ENCODE results near the gene PPIP5K1.
"Not testable (repeated sequence)": the region's sequence is repeated elsewhere in the genome, so short reads cannot be mapped to it uniquely, and the experiment has no call there.

The PPIP5K1 gene

DNA sequence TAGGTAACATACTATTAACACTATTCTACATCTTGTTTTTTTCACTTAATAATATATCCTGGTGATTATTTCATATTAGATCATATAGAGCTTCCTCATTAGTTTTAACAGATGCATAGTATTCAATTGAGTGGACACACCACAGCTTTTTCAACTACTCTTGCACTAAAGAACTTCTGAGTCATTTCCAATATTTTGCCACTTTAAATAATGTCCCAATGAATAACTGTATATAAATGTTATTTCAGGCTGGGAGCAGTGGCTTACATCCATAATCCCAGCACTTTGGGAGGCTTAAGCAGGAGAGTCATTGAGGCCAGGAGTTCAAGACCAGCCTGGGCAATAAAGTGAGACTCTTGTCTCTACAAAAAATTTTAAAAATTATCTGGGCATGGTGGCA lies 45.7 kb downstream of the PPIP5K1 start:
- no peak for DNase-seq

DNA sequence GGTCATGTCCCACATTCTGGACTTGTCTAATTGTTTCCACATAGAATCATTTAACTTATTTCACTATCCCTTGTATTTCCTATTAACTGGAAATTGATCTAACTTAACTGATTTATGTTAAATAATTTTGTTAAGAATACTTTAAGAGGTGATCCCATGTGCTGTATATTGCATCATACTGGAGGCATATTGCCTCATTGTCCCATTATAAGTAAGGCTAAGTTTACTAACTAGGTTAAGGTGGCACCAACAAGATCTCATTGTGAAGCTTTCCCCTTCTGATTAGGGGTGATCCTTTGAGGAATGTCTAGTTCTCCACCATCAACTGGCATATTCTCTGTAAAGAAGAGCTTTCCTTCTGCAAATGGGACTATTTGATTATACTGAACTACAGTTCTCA lies 48.2 kb downstream of the PPIP5K1 start:
- DNase-seq = no peak

DNA sequence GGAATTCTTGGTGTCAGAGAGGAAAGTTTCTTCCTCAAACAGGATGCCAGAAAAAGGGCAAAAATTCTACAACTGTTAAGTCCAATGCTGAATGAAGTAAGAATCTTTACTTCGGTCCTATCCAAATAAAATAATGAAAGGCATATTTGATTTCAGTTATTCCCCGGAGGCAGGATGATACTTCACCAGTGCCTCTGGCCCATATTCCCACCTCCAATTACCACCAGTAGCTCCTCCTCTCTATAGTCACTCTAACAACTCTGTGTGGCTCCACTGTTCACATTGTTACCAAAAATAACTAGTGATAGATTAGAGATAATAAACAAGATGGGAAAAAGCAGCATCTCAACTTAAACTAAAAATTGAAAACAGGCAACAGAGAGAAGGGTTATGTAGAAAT lies 51.9 kb downstream of the PPIP5K1 start:
- no peak for DNase-seq

DNA sequence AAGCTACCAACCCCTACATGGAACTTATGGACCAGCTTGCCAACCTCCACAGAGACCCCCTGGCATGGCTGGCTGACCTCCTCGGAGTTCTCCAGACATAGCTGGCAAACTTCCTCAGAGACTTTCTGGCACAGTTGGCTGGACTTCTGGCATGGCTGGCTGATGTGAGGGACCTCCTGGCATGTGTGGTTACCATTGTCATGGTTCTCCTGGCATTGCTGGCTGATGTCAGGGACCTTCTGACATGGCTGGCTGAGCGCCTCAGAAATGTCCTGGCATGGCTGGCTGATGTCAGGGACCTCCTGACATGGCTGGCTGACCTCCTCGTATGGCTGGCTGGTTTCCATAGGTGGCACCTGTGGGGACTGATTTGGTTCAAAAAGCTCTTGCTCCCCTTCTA lies 55.1 kb downstream of the PPIP5K1 start:
- DNase-seq = no peak

DNA sequence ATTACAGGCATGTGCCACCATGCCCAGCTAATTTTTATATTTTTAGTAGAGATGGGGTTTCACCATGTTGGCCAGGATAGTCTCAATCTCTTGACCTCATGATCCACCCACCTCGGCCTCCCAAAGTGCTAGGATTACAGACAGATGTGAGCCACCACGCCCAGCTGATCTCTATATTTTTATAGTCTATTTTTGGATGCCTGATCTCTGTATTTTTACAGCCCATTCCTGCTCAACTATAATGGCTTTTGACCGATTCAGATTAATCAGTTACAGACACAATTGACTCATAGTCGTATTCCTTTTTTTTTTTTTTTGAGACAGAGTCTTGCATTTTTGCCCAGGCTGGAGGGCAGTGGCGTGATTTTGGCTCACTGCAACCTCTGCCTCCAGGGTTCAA lies 57.2 kb downstream of the PPIP5K1 start:
- not testable (repeated sequence) for DNase-seq

DNA sequence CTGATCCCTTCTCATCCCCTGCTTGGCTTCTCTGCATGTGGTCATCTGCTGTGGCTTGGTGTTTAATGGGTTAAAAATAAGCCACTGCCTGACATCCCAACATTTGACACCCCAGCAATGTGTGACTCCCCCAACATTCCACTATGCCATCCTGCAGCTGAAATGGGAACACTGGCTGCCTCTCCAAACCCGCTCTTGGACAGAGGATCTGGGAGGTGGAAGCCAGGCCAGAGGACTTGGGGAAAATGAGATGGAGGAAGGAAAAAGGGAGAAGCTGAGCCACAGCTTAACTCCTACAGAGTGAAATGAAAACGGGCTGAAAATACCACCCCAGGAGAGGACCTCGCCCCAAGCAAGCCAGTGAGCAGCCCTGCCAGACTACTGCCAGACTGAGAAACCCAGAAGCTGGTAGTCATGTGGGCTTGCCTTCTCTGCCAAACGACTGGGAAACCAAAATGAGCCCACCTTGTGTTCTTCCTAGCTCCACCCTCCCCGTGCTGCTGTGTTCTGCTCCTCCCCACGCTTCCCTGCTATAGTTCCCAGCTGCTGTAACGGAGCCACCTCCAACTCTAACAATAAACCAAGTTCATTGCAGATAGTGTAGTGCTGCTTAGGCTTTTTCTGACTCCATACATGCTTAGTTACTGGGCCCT lies 58.9 kb downstream of the PPIP5K1 start:
- DNase-seq = no peak

DNA sequence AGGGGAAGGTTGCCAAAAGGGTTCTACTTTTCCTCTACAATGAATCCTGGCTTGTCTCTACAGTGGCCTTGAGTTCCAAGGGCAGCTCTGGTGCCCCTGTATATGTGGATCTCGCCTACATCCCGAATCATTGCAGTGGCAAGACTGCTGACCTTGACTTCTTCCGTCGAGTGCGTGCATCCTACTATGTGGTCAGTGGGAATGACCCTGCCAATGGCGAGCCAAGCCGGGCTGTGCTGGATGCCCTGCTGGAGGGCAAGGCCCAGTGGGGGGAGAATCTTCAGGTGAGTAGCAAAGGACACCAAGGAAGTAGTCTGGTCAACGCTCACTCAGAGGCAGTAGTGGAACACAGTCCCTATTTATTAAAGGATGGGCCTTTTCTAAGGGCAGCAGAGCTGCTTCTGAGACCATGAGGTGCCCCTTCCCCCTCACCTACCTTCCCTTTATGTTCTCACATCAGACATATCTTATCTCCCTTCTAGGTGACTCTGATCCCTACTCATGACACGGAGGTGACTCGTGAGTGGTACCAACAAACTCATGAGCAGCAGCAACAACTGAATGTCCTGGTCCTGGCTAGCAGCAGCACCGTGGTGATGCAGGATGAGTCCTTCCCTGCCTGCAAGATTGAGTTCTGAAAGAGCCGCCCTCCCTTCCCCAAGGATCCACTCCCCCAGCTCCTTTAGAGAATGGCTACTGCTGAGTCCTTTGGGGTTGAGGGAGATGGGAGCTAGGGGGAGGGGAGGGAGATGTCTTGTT lies 60.2 kb downstream of the PPIP5K1 start:
- no peak for DNase-seq

DNA sequence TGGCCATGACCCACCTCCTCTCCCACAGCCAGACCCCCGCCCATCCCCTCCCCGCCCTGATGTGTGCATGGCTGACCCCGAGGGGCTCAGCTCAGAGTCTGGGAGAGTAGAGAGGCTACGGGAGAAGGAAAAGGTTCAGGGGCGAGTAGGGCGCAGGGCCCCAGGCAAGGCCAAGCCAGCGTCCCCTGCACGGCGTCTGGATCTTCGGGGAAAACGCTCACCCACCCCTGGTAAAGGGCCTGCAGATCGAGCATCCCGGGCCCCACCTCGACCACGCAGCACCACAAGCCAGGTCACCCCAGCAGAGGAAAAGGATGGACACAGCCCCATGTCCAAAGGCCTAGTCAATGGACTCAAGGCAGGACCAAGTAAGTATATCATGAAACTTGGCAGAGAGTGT lies 60.9 kb downstream of the PPIP5K1 start:
- no peak for DNase-seq

DNA sequence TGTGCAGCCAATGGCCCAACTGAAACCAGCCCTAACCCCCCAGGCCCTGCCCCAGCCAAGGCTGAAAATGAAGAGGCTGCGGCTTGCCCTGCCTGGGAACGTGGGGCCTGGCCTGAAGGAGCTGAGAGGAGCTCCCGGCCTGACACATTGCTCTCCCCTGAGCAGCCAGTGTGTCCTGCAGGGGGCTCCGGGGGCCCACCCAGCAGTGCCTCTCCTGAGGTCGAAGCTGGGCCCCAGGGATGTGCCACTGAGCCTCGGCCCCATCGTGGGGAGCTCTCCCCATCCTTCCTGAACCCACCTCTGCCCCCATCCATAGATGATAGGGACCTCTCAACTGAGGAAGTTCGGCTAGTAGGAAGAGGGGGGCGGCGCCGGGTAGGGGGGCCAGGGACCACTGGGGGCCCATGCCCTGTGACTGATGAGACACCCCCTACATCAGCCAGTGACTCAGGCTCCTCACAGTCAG lies 61.4 kb downstream of the PPIP5K1 start:
- DNase-seq = no peak

DNA sequence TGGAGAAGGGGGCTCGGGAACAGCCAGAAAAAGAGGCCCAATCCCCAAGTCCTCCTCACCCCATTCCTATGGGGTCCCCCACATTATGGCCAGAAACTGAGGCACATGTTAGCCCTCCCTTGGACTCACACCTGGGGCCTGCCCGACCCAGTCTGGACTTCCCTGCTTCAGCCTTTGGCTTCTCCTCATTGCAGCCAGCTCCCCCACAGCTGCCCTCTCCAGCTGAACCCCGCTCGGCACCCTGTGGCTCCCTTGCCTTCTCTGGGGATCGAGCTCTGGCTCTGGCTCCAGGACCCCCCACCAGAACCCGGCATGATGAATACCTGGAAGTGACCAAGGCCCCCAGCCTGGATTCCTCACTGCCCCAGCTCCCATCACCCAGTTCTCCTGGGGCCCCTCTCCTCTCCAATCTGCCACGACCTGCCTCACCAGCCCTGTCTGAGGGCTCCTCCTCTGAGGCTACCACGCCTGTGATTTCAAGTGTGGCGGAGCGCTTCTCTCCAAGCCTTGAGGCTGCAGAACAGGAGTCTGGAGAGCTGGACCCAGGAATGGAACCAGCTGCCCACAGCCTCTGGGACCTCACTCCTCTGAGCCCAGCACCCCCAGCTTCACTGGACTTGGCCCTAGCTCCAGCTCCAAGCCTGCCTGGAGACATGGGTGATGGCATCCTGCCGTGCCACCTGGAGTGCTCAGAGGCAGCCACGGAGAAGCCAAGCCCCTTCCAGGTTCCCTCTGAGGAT lies 62.0 kb downstream of the PPIP5K1 start:
- no peak for DNase-seq

DNA sequence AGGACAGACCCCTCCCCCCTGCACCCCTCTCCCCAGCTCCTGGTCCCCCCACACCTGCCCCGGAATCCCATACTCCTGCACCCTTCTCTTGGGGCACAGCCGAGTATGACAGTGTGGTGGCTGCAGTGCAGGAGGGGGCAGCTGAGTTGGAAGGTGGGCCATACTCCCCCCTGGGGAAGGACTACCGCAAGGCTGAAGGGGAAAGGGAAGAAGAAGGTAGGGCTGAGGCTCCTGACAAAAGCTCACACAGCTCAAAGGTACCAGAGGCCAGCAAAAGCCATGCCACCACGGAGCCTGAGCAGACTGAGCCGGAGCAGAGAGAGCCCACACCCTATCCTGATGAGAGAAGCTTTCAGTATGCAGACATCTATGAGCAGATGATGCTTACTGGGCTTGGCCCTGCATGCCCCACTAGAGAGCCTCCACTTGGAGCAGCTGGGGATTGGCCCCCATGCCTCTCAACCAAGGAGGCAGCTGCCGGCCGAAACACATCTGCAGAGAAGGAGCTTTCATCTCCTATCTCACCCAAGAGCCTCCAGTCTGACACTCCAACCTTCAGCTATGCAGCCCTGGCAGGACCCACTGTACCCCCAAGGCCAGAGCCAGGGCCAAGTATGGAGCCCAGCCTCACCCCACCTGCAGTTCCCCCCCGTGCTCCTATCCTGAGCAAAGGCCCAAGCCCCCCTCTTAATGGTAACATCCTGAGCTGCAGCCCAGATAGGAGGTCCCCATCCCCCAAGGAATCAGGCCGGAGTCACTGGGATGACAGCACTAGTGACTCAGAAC lies 62.8 kb downstream of the PPIP5K1 start:
- DNase-seq = no peak

DNA sequence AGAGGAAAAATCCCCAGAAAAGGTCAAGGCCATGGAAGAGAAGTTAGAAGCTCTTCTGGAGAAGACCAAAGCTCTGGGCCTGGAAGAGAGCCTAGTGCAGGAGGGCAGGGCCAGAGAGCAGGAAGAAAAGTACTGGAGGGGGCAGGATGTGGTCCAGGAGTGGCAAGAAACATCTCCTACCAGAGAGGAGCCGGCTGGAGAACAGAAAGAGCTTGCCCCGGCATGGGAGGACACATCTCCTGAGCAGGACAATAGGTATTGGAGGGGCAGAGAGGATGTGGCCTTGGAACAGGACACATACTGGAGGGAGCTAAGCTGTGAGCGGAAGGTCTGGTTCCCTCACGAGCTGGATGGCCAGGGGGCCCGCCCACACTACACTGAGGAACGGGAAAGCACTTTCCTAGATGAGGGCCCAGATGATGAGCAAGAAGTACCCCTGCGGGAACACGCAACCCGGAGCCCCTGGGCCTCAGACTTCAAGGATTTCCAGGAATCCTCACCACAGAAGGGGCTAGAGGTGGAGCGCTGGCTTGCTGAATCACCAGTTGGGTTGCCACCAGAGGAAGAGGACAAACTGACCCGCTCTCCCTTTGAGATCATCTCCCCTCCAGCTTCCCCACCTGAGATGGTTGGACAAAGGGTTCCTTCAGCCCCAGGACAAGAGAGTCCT lies 63.6 kb downstream of the PPIP5K1 start:
- no peak for DNase-seq

DNA sequence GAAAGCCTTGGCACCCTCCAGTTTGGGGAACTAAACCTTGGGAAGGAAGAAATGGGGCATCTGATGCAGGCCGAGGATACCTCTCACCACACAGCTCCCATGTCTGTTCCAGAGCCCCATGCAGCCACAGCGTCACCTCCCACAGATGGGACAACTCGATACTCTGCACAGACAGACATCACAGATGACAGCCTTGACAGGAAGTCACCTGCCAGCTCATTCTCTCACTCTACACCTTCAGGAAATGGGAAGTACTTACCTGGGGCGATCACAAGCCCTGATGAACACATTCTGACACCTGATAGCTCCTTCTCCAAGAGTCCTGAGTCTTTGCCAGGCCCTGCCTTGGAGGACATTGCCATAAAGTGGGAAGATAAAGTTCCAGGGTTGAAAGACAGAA lies 64.9 kb downstream of the PPIP5K1 start:
- DNase-seq = no peak

DNA sequence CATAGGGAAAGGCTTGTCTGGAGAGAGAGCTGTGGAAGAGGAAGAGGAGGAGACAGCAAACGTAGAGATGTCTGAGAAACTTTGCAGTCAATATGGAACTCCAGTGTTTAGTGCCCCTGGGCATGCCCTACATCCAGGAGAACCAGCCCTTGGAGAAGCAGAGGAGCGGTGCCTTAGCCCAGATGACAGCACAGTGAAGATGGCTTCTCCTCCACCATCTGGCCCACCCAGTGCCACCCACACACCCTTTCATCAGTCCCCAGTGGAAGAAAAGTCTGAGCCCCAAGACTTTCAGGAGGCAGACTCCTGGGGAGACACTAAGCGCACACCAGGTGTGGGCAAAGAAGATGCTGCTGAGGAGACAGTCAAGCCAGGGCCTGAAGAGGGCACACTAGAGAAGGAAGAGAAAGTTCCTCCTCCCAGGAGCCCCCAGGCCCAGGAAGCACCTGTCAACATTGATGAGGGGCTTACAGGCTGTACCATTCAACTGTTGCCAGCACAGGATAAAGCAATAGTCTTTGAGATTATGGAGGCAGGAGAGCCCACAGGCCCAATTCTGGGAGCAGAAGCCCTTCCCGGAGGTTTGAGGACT lies 65.7 kb downstream of the PPIP5K1 start:
- no peak for DNase-seq

DNA sequence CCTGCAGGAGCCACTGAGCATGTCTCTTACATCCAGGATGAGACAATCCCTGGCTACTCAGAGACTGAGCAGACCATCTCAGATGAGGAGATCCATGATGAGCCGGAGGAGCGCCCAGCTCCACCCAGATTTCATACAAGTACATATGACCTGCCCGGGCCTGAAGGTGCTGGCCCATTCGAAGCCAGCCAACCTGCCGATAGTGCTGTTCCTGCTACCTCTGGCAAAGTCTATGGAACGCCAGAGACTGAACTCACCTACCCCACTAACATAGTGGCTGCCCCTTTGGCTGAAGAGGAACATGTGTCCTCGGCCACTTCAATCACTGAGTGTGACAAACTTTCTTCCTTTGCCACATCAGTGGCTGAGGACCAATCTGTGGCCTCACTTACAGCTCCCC lies 66.4 kb downstream of the PPIP5K1 start:
- DNase-seq = no peak

DNA sequence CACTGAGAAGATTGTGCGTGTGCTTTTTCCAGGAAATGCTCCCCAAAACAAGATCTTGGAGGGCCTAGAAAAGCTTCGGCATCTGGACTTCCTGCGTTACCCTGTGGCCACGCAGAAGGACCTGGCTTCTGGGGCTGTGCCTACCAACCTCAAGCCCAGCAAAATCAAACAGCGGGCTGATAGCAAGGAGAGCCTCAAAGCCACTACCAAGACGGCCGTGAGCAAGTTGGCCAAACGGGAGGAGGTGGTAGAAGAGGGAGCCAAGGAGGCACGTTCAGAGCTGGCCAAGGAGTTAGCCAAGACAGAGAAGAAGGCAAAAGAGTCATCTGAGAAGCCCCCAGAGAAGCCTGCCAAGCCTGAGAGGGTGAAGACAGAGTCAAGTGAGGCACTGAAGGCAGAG lies 67.8 kb downstream of the PPIP5K1 start:
- no peak for DNase-seq

DNA sequence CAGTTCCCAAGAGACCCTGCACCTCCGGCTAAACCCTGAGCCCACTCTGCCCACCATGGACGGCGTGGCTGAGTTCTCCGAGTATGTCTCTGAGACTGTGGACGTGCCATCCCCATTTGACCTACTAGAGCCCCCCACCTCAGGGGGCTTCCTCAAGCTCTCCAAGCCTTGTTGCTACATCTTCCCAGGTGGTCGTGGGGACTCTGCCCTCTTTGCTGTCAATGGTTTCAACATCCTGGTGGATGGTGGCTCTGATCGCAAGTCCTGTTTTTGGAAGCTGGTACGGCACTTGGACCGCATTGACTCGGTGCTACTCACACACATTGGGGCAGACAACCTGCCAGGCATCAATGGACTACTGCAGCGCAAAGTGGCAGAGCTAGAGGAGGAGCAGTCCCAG lies 68.6 kb downstream of the PPIP5K1 start:
- DNase-seq = no peak

DNA sequence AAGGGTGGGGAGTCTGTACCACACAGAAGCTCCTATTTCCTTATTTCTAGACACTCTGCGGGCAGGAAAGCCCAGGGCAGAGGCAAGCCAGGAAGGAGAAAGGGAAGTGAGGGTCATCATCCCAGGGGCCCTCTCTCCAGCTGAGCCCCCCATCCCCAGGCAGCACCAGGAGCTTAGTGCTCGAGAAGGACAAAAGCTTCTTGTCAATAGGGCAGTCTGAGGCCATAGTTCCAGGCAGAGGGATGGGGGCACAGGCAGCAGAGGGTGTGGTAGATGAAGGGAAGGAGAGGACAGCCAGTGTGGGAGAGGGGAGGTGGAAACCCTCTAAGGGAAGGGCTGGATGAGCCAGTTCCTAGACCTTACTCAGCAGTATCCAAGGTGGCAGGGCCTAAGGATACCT lies 69.9 kb downstream of the PPIP5K1 start:
- no peak for DNase-seq

DNA sequence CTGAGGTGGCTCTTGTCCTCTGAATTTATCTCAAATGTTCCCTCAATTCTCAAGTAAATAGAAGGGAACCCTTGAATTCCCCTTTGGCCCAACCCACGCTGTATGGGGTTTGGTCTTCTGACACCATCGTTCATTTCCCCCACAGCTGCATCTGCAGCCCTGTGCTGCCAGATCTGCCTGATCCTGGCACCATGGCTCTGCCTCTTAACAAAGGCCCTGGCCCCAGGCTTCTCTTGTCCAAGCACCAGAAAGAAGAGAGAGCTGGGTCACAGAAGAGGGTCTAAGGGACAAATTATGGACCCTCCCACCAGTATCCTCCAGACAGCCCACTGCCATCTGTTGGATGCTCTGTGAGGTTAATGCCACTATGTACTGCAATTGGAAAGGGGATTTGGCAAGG lies 70.8 kb downstream of the PPIP5K1 start:
- no peak for DNase-seq

DNA sequence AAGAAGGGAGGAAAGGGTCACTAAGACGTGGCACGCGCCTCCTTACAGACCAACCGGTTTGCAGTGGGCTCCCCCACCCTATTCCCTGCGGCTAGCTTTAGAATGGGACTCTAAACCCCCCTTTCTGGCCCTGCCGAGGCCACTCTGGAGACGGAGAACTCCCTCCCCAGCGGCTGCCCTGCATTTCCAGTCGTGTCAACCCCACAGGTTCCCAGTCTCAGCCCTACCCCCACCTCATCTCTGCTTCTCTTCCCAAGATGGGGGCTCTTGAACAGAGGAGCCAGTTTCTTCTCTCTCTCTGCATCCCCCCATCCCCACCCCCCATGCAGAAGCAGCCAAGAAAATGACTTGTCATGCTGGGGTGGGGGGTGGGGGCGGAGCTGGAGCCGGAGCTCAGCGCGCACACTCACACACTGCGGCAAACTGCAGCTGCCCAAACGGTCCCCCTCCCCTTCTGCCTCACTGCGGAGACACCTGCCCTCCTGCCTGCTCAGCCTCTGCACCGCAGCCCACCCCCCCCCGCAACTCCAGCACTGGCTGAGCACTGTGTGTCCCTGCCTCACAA lies 71.7 kb downstream of the PPIP5K1 start:
- no peak for DNase-seq

DNA sequence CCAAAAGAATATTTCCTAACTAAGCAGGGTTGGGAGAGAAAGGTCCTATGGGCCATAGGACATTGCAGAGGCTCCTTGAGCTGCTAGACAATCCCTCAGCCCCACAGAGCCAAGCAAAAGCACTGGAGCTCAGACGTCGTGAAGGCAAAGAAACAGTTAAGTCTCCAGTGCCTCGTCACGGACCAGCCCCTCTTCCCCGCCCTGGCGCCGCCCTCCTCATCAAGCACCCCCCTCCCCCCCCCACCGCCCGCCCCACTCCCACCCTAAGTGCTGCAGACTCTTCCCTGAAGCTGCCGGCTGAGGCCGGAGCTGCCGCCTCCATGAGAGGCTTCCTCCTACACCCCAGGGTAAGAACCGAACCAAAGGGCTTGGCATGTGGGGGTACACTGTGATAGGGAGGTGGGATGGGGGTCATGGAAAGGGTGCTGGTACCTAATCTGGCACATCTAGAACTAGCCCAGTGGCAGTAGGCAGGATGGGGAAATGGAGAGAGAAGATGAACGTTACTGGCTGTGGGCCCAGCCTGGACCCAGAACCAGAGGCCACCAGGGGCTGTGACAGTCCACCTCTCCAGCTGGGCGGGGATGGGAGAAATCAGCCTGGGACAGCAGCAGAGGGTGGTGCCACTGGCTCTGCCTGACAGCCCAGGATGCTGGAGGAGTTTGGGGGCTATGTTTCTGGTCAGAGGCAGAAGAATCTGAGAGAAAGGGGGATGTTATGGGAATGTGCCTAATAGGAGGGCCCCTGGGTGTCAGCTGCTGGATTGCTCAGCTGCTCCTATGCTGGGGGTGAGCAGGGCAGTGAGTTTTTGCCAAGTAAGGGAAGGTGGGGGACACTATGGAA lies 72.4 kb downstream of the PPIP5K1 start, which contains the start of gene MAP1A:
Gene MAP1A, plus strand, starts transcription at position 255 of the 843 bp plus-strand sequence. CDS start 3,866 bp downstream, outside the sequence.
- no peak for DNase-seq

All from activated naive CD4-positive, alpha-beta T cell treated with Interleukin-2 at 50 U/mL for 16 hours (primary cell).